ENCODE results near the gene PHKA2.

DNA sequence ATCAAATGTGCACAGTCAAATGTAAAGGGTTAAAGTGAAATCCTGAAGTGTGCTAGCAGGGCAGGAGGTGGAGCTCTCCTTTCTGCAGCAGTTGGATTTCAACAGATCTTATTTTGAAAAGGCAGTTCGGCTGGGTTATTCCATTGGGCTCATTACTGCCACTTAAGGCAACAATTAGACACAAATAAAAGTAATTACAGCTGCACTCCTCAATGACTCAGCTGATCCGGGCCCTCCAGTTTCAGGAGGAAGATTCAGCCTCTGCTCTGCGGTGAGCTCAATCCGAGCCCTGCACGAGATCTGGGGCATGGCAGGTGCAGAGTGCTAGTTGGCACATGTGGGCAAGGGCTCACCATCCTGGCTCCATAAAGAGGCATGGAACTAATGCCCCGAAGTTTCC lies 85.4 kb downstream of the PHKA2 start:
- TF ChIP-seq, protein P1, sequence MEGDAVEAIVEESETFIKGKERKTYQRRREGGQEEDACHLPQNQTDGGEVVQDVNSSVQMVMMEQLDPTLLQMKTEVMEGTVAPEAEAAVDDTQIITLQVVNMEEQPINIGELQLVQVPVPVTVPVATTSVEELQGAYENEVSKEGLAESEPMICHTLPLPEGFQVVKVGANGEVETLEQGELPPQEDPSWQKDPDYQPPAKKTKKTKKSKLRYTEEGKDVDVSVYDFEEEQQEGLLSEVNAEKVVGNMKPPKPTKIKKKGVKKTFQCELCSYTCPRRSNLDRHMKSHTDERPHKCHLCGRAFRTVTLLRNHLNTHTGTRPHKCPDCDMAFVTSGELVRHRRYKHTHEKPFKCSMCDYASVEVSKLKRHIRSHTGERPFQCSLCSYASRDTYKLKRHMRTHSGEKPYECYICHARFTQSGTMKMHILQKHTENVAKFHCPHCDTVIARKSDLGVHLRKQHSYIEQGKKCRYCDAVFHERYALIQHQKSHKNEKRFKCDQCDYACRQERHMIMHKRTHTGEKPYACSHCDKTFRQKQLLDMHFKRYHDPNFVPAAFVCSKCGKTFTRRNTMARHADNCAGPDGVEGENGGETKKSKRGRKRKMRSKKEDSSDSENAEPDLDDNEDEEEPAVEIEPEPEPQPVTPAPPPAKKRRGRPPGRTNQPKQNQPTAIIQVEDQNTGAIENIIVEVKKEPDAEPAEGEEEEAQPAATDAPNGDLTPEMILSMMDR (IDR thresholded peaks at IDR 0.05; ENCODE audit: low read depth, low read length, missing input control): no peak
- TF ChIP-seq, protein P2, sequence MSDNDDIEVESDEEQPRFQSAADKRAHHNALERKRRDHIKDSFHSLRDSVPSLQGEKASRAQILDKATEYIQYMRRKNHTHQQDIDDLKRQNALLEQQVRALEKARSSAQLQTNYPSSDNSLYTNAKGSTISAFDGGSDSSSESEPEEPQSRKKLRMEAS (IDR thresholded peaks at IDR 0.05): no peak
- TF ChIP-seq HNF4A (conservative IDR thresholded peaks at IDR 0.05): no peak
- no peak for TF ChIP-seq RAD21 (IDR thresholded peaks at IDR 0.05)
- TF ChIP-seq, protein P3, sequence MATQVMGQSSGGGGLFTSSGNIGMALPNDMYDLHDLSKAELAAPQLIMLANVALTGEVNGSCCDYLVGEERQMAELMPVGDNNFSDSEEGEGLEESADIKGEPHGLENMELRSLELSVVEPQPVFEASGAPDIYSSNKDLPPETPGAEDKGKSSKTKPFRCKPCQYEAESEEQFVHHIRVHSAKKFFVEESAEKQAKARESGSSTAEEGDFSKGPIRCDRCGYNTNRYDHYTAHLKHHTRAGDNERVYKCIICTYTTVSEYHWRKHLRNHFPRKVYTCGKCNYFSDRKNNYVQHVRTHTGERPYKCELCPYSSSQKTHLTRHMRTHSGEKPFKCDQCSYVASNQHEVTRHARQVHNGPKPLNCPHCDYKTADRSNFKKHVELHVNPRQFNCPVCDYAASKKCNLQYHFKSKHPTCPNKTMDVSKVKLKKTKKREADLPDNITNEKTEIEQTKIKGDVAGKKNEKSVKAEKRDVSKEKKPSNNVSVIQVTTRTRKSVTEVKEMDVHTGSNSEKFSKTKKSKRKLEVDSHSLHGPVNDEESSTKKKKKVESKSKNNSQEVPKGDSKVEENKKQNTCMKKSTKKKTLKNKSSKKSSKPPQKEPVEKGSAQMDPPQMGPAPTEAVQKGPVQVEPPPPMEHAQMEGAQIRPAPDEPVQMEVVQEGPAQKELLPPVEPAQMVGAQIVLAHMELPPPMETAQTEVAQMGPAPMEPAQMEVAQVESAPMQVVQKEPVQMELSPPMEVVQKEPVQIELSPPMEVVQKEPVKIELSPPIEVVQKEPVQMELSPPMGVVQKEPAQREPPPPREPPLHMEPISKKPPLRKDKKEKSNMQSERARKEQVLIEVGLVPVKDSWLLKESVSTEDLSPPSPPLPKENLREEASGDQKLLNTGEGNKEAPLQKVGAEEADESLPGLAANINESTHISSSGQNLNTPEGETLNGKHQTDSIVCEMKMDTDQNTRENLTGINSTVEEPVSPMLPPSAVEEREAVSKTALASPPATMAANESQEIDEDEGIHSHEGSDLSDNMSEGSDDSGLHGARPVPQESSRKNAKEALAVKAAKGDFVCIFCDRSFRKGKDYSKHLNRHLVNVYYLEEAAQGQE (IDR thresholded peaks at IDR 0.05): no peak
- TF ChIP-seq, protein P4, sequence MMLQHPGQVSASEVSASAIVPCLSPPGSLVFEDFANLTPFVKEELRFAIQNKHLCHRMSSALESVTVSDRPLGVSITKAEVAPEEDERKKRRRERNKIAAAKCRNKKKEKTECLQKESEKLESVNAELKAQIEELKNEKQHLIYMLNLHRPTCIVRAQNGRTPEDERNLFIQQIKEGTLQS (IDR thresholded peaks at IDR 0.05): no peak
- no peak for TF ChIP-seq JUND (IDR thresholded peaks at IDR 0.05)
- no peak for TF ChIP-seq YY1 (IDR thresholded peaks at IDR 0.05)
- no peak for TF ChIP-seq GABPA (IDR thresholded peaks at IDR 0.05 in 1 of 2, conservative IDR thresholded peaks at IDR 0.05 in 1 of 2)
- TF ChIP-seq SP1 (IDR thresholded peaks at IDR 0.05): no peak
- no peak for TF ChIP-seq TAF1 (conservative IDR thresholded peaks at IDR 0.05)
- no peak for TF ChIP-seq FOXA2 (IDR thresholded peaks at IDR 0.05)
- no peak for TF ChIP-seq ZBTB33 (IDR thresholded peaks at IDR 0.05)

Data from liver (tissue), 3 donors.